ENCODE data around the gene PRRT1B.

Gene PRRT1B

GRCh38 chr9:131580358-131580757 is 35.0 kb downstream of the PRRT1B start:
- DNase-seq (ENCODE audit: low spot score): no peak

GRCh38 chr9:131582056-131582455 is 36.7 kb downstream of the PRRT1B start:
- no peak for DNase-seq (ENCODE audit: low spot score)

GRCh38 chr9:131582466-131583336 is 37.4 kb downstream of the PRRT1B start:
- no peak for DNase-seq (ENCODE audit: low spot score)

GRCh38 chr9:131583337-131583645 is 38.0 kb downstream of the PRRT1B start:
- DNase-seq (ENCODE audit: low spot score): no peak

- no peak for DNase-seq (ENCODE audit: low spot score)
These were observed 38.7 kb downstream of the PRRT1B start for GRCh38 chr9:131583836-131584555.

GRCh38 chr9:131584858-131585257 is 39.5 kb downstream of the PRRT1B start:
- no peak for DNase-seq (ENCODE audit: low spot score)

GRCh38 chr9:131585375-131585774 is 40.1 kb downstream of the PRRT1B start:
- DNase-seq (ENCODE audit: low spot score): no peak

GRCh38 chr9:131587331-131587730 is 42.0 kb downstream of the PRRT1B start:
- DNase-seq (ENCODE audit: low spot score): no peak

GRCh38 chr9:131587906-131588305 is 42.6 kb downstream of the PRRT1B start:
- no peak for DNase-seq (ENCODE audit: low spot score)

- no peak for DNase-seq (ENCODE audit: low spot score)
These were observed 43.1 kb downstream of the PRRT1B start for GRCh38 chr9:131588396-131588795.

- DNase-seq (ENCODE audit: low spot score): no peak
These were observed 43.9 kb downstream of the PRRT1B start for GRCh38 chr9:131589124-131589711.

- DNase-seq (ENCODE audit: low spot score): no peak
These were observed 44.7 kb downstream of the PRRT1B start for GRCh38 chr9:131589993-131590392.

- DNase-seq (ENCODE audit: low spot score): no peak
These were observed 45.1 kb downstream of the PRRT1B start for GRCh38 chr9:131590449-131590848.

- DNase-seq (ENCODE audit: low spot score): peak; percentile 40
These were observed 45.9 kb downstream of the PRRT1B start for GRCh38 chr9:131590907-131591844.

- no peak for DNase-seq (ENCODE audit: low spot score)
These were observed 46.5 kb downstream of the PRRT1B start for GRCh38 chr9:131591845-131592208.

- no peak for DNase-seq (ENCODE audit: low spot score)
These were observed 47.9 kb downstream of the PRRT1B start for GRCh38 chr9:131593091-131593820.

- DNase-seq (ENCODE audit: low spot score): no peak
These were observed 48.8 kb downstream of the PRRT1B start for GRCh38 chr9:131593936-131594665.

- no peak for DNase-seq (ENCODE audit: low spot score)
These were observed 49.8 kb downstream of the PRRT1B start for GRCh38 chr9:131594906-131595665.

GRCh38 chr9:131595696-131596429 is 50.5 kb downstream of the PRRT1B start:
- DNase-seq (ENCODE audit: low spot score): no peak

Measured in LoVo (cell line).